K562 (cell line): ENCODE results near the gene RORC. TPM values are rescaled to one million over a fixed set of nuclear protein-coding genes. Genes with fewer than 3 reads are reported as not detected.

ENCODE experiments used
- C11orf30 ChIP-seq: fragments of 450-650 bp; IDR thresholded peaks from 2 replicates; pipeline ENCODE4 v1.6.1; 2016; ENCODE audit warnings: low read depth, mild to moderate bottlenecking
- polyA plus RNA-seq, 8 experiments: library from polyadenylated mRNA; depleted of rRNA in 4 of 8; stranded (reverse) in 5 of 8; unstranded in 3 of 8; fragments of >200 nt; fragmentation: Nextera tagmentation in 2 of 8; fragmentation: Illumina TruSeq in 1 of 8; extraction: Ambion mirVana in 2 of 8; extraction: Trizol in 1 of 8; gene quantifications; 2 replicates each; pipeline versions ENCODE4 v1.2.1 to v1.2.3, GENCODE V29; 2011 to 2014; ENCODE audit warnings: inconsistent platforms in 1 of 8, missing spikeins in 1 of 8
- total RNA-seq, 7 experiments: library from RNA; depleted of rRNA in 6 of 7; stranded (reverse); fragments of >200 nt in 6 of 7; fragmentation: Illumina TruSeq in 2 of 7; extraction: Trizol in 2 of 7; gene quantifications; 2 replicates each; pipeline versions ENCODE4 v1.2.1 to v1.2.3, GENCODE V29; 2011 to 2021; ENCODE audit warnings: low replicate concordance in 1 of 7
- TF ChIP-seq, protein P1 (sequence below): fragments of 200-800 bp; sonication (Bioruptor generic); IDR thresholded peaks from 2 replicates; pipeline ENCODE4 v1.6.1; 2016; ENCODE audit warnings: missing genetic modification characterization, missing compliant biosample characterization
- TF ChIP-seq, protein P2 (sequence below), 2 experiments: IDR thresholded peaks in 1 of 2; conservative IDR thresholded peaks in 1 of 2; 2 replicates each; pipeline ENCODE4 v1.6.1; 2016; ENCODE audit warnings: low read depth in 2 of 2, mild to moderate bottlenecking in 1 of 2, missing compliant biosample characterization in 1 of 2, missing genetic modification characterization in 1 of 2, moderate library complexity in 1 of 2
- TF ChIP-seq, protein P3 (sequence below): fragments of 450-650 bp; IDR thresholded peaks from 2 replicates; pipeline ENCODE4 v1.6.1; 2016

The RORC gene
- total and polyA plus RNA-seq, 9 of the 15 experiments (the other 6 are each of a cell fraction or from before 2014, with no cell fraction given) = not detected

DNA sequence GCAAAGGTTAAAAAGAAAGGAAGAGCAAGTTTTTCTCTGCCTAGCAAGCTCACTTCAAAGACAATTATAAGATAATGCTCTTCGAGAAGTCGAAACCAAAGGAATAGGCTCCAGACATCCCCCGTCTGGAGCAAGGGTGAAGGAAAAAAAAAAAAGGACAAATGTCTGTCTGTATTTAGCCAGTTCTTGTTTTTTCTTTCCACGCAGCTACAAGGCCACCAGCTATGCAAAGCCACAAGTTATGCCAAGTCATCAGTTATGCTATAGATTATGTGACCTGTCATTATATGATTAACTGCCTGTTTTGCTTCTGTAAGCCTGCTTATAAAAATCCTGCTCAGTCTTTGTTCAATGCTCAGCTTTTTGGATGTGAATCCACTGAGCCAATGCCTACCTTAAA, 24.3 kb upstream of the RORC start (continued):
- TF ChIP-seq, protein P1, sequence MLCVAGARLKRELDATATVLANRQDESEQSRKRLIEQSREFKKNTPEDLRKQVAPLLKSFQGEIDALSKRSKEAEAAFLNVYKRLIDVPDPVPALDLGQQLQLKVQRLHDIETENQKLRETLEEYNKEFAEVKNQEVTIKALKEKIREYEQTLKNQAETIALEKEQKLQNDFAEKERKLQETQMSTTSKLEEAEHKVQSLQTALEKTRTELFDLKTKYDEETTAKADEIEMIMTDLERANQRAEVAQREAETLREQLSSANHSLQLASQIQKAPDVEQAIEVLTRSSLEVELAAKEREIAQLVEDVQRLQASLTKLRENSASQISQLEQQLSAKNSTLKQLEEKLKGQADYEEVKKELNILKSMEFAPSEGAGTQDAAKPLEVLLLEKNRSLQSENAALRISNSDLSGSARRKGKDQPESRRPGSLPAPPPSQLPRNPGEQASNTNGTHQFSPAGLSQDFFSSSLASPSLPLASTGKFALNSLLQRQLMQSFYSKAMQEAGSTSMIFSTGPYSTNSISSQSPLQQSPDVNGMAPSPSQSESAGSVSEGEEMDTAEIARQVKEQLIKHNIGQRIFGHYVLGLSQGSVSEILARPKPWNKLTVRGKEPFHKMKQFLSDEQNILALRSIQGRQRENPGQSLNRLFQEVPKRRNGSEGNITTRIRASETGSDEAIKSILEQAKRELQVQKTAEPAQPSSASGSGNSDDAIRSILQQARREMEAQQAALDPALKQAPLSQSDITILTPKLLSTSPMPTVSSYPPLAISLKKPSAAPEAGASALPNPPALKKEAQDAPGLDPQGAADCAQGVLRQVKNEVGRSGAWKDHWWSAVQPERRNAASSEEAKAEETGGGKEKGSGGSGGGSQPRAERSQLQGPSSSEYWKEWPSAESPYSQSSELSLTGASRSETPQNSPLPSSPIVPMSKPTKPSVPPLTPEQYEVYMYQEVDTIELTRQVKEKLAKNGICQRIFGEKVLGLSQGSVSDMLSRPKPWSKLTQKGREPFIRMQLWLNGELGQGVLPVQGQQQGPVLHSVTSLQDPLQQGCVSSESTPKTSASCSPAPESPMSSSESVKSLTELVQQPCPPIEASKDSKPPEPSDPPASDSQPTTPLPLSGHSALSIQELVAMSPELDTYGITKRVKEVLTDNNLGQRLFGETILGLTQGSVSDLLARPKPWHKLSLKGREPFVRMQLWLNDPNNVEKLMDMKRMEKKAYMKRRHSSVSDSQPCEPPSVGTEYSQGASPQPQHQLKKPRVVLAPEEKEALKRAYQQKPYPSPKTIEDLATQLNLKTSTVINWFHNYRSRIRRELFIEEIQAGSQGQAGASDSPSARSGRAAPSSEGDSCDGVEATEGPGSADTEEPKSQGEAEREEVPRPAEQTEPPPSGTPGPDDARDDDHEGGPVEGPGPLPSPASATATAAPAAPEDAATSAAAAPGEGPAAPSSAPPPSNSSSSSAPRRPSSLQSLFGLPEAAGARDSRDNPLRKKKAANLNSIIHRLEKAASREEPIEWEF (CRISPR knock-in tag) = peak; percentile 76; the same call in 1 of the 2 replicates
- TF ChIP-seq, protein P2, sequence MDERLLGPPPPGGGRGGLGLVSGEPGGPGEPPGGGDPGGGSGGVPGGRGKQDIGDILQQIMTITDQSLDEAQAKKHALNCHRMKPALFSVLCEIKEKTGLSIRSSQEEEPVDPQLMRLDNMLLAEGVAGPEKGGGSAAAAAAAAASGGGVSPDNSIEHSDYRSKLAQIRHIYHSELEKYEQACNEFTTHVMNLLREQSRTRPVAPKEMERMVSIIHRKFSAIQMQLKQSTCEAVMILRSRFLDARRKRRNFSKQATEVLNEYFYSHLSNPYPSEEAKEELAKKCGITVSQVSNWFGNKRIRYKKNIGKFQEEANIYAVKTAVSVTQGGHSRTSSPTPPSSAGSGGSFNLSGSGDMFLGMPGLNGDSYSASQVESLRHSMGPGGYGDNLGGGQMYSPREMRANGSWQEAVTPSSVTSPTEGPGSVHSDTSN (CRISPR knock-in tag; IDR thresholded peaks at IDR 0.05; ENCODE audit: low read depth) = no peak
- TF ChIP-seq, protein P2 (tag; conservative IDR thresholded peaks at IDR 0.05; ENCODE audit: low read depth) = peak; percentile 89
- TF ChIP-seq, protein P3, sequence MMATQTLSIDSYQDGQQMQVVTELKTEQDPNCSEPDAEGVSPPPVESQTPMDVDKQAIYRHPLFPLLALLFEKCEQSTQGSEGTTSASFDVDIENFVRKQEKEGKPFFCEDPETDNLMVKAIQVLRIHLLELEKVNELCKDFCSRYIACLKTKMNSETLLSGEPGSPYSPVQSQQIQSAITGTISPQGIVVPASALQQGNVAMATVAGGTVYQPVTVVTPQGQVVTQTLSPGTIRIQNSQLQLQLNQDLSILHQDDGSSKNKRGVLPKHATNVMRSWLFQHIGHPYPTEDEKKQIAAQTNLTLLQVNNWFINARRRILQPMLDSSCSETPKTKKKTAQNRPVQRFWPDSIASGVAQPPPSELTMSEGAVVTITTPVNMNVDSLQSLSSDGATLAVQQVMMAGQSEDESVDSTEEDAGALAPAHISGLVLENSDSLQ = peak; percentile 79
- TF ChIP-seq C11orf30 = peak; percentile 89
